HG02943 (cell line): ENCODE results near the gene EIF3F.

ENCODE experiments used
- ATAC-seq: cut with Tn5 transposase; IDR thresholded peaks from one replicate; pipeline ENCODE4 v1.9.1; 2021; ENCODE audit warnings: mild to moderate bottlenecking, low read depth, moderate library complexity; ENCODE audit not compliant: unreplicated experiment

EIF3F gene

GRCh38 chr11:7986768-7987559 lies at the start of gene EIF3F:
Gene EIF3F (plus strand): TSS chr11:7987337. CDS start chr11:7987353, 16 bp downstream.
- peak; percentile 96 for ATAC-seq

GRCh38 chr11:7941146-7941545 lies 46.0 kb upstream of the EIF3F start:
- no peak for ATAC-seq

- no peak for ATAC-seq
Observed at GRCh38 chr11:7941608-7942007, 45.5 kb upstream of the EIF3F start, which contains the start of gene OR10A3. Gene OR10A3 (minus strand): TSS chr11:7941708. CDS start chr11:7939520, 2,188 bp downstream.

DNA sequence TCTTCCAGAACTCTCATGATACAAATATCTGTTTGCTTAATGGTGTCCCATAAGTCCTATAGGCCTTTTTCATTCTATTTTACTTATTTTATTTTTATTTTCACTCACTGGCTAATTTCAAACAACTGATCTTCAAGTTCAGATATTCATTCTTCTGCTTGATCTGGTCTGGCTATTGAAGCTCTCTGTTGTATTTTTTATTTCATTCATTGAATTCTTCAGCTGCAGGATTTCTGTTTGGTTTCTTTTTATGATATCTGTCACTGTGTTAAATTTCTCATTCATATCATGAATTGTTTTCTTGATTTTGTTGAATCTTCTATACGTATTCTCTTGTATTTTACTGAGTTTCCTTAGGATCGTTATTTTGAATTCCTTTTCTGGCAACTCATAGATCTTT lies 43.0 kb upstream of the EIF3F start:
- ATAC-seq = no peak

DNA sequence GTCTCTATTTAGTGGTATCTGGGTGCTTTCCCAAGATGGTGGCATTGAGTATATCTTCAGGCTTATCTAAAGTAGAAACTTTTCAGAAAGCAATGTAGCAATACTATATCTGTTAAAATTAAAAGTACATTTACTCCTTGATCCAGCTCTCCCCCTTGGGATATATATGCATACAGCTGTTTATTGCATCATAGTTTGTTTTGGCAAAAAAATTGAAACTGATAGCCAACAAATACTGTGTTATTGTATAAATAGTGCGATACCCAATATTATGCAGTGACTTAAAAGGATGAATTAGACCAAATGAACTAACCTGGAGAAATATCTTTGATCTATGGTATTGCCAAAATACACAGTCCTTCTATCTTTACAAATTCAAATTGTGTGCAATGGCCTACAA lies 37.2 kb upstream of the EIF3F start:
- ATAC-seq = no peak

DNA sequence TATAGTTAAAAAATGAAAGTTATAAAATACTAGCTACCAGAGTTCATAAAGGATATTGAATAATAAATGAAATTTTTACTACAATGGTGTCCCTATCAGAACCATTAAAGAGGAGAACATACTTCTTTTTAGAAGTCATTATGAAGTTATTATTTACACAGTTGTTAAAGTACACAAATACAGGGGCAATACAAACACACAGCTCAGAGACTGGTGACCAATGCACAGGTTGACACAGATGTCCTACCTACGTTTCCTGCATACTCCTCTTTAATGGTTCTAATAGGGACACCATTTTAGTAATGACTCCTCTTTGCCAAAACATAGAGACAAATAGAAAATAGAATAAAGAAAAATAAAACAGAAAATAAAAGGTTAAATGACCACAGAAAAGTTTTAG lies 31.9 kb upstream of the EIF3F start:
- no peak for ATAC-seq

DNA sequence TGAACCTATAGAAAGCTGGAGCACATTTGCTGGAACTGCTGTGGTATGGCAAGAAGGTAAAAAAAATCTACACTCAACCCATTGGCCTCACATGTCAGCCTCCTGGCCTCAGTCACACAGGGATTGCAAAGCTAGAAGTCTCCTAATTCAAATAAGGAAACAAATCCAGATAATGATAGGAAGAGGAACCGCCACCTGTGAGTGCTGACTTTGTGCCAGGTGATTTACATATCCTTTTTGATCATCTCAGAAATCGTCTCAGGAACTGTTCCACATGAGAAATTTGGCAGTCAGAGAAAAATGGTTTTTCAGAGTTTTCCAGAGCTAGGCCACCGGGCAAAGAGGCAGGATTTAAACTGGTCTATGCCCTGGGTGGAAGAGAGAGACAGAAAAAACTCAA lies 22.9 kb upstream of the EIF3F start:
- no peak for ATAC-seq

GRCh38 chr11:7964873-7965272 lies 22.3 kb upstream of the EIF3F start:
- ATAC-seq = no peak

GRCh38 chr11:7965386-7965785 lies 21.8 kb upstream of the EIF3F start, which contains the start of gene NLRP10:
Gene NLRP10 (minus strand): TSS chr11:7965447. CDS start chr11:7963495, 1,952 bp downstream.
- ATAC-seq = no peak

DNA sequence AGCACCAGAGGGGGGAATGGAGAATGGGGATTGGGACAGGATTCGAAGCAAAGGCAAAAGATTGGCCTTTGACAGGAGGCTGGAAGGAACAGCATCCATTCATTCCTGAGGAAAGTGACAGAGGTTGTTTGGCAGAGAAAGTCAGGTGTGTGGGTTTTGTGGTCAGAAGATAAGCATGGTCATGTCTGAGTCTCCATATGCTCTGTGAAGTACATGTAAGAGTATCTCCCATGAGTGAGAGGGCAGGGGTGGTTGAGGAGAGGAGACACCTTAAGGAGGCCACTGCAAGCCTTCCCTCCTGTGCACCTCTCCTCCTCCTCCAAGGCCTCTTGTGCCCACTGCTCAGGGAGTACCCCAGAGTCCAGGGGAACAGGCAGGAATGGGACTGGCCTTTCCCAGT lies 20.0 kb upstream of the EIF3F start:
- no peak for ATAC-seq

DNA sequence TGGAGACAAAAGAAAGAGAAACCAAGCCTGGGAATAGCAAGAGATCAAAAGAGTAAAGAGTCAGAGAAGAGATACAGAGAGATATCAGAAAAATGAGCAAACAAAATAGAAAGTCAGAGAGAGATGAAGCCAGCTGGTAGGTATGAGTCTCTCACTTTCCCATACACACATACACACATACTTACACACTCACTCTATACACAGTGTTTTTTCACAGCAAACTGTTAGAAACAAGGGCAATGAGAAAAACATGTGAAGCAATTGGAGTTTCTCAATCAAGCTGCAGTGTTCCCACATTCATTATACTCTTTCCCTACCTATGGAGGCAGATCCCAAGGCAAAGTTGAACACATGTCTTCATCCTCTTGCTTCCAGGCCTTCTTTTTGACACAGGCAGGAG lies 19.3 kb upstream of the EIF3F start:
- ATAC-seq = no peak

GRCh38 chr11:7968686-7969085 lies 18.5 kb upstream of the EIF3F start:
- no peak for ATAC-seq

DNA sequence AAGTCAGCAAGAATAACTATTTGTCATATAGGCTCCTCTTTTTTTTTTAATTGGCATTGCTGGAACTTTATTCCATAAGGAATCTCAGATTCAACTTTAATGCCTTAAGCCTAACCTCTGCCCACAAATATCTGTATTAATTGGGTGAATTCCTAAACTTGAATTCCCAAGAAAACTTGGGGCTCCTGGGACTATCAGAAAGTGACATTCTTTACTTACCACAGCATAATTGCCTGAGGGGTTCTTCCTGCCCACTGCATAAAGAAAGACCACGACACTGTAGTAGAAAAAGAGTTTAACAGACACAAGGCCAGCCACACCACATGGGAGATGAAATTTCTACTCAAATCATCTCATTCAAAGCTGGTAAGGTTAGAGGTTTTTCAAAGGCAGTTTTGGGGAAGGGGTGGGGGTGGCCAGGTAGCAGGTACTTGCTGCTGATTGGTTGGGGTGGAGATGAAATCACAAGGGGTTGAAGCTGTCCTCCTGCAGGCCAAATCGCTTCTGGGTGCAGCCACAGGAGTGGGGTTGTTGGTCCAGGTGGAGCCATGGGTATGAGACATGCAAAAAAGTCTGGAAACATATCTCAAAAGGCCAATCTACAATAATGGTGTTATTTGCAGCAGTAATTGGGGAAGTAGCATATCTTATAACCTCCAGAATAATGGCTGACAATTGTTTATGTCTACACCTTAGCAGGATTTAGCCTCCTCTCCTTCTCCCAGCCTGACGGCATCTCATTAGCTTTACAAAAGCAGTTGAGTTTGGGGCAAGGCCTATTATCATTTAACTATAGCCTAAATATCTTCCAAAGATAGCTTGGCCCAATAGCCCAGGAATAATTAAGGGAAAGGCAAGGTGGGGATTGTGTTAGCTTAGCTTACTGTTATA lies 17.1 kb upstream of the EIF3F start:
- no peak for ATAC-seq

GRCh38 chr11:7971846-7972245 lies 15.3 kb upstream of the EIF3F start:
- ATAC-seq = no peak

DNA sequence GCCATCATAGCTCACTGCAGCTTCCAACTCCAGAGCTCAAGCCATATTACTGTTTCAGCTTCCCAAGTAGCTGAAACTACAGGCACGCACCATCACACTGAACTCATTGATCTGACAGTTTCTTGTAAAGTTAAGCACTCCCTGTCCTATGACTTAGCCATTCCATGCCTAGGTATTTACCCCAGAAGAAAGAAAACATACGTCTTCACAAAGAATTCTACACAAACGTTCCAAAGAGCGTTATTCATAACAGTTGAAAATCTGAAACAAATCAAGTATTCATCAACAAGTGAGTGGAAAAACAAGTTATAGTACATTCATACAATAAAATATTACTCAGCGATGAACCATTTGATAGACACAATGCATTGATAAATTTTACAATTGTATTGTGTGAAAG lies 14.1 kb upstream of the EIF3F start:
- no peak for ATAC-seq

GRCh38 chr11:7974668-7975067 lies 12.5 kb upstream of the EIF3F start:
- no peak for ATAC-seq

DNA sequence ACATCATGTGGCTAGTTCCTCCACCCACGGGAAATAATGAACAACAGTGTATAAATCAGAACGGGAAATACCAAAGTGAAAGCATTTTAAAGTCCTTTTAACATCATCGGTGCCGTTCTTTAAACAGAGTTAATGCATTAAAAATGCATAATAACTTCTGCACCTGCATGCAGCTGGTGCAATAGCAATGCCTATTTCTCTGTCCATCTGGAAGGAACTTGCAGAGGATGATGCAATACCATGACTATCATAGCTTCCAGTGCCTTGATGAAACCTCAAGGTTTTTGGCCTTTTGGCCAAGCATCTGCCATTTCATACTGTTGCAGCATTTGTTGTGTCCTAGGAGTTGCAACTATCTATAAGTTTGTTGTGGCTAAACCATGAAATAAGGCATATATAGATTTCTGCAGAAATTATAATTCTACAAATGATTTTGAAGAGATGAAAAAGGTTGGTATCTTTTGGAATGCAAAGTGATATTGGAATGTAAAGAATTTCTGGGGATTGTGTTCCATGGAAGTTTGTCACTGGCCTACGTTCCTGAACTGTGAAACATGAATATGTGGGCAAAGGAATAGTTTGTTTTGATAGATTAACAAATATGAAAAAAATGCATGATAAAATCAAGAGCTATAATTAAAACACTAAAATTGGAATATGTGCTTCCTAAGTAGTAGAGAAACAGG lies 9.8 kb upstream of the EIF3F start:
- no peak for ATAC-seq

GRCh38 chr11:7981619-7982157 lies 5.4 kb upstream of the EIF3F start:
- ATAC-seq = no peak

DNA sequence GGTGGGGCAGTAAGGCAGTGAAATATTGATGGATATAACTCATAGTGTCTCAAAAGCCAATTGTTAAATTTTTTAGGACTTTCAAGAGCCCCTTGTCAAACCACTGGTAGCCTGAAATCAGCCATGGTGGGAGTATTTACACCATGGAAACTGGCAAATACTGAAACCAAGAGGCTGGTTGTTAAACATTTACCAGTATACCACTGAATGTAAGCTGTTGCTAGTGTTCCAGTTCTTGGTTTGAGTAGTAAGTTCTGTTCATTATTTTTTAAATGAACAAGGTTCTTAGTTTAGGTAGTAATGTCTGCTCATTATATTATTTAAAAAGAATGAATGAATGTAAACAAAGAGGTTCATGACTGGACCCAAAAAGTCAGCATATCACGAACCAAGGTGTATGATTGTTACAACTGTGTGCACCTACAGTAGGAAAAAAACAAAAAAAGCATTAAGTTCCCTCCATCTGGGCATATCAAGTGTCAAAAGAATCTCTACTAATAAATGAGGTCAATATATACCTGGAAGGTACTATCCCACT lies 4.5 kb upstream of the EIF3F start:
- ATAC-seq = peak; percentile 43

DNA sequence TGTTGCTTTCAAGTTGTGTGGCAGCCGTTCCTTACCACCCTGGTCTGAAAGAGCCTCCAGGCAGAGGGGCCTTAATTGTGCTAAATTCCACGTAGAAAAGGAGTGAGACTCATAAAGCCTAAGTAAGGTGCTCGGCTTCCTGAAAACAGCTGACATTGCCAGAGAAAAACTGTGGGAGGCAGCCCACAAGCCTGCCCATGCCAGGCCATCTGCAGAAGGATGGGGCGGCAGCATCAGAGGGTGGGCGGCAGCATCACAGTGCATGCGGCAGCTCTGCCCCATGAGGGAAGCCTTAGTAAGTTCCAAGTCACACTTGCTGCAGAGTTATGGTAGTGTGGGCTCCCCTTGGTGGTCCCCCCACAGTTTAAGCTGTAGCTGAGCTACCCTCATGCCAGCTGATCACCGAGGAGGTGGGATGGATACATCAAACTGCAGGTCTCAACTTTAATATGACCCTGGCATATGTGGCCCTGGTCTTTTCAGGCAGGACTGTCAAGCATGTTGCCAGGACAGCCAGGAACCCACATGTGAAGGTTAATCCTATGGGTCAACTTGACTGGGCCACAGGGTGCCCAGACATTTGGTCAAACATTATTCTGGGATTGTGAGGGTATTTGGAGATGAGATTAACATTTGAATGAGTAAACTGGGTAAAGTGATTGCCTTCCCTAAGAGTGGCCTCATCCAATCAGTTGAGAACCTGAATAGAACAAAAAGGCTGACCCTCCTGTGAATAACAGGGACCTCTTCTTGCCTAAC lies 3.1 kb upstream of the EIF3F start:
- ATAC-seq = no peak
